Cardiac muscle cell (in vitro differentiated cells and primary cell): Measurements from ENCODE around the gene PRH1. TPM values are rescaled to one million over a fixed set of nuclear protein-coding genes. Genes with fewer than 3 reads are reported as not detected.

Experiments
- DNase-seq, 2 donors: peaks; one replicate each; pipeline versions ENCODE4 v3.0.0 to v3.0.0-alpha.2; 2010 to 2017; ENCODE audit warnings: low read depth in 1 of 2, low spot score in 1 of 2
- H3K27ac ChIP-seq: fragments of 200-600 bp; sonication (generic); 2 replicates; pipeline ENCODE4 v1.5.1; 2016
- H3K27me3 ChIP-seq: fragments of 200-600 bp; sonication (generic); 2 replicates; pipeline ENCODE4 v1.6.0; 2016; ENCODE audit warnings: control low read depth
- H3K36me3 ChIP-seq: fragments of 200-600 bp; sonication (generic); 2 replicates; pipeline ENCODE4 v1.5.1; 2016; ENCODE audit warnings: control low read depth
- H3K4me1 ChIP-seq: fragments of 200-600 bp; sonication (generic); 2 replicates; pipeline ENCODE4 v1.8.1; 2017; ENCODE audit warnings: low read depth, mild to moderate bottlenecking, mixed run types
- H3K4me3 ChIP-seq: fragments of 200-600 bp; sonication (generic); 2 replicates; pipeline ENCODE4 v1.5.1; 2016; ENCODE audit warnings: mild to moderate bottlenecking
- H3K9me3 ChIP-seq: fragments of 200-600 bp; sonication (generic); 2 replicates; pipeline ENCODE4 v1.5.1; 2017; ENCODE audit warnings: low read depth, mild to moderate bottlenecking, control low read depth
- CTCF ChIP-seq: IDR thresholded peaks from 2 replicates; pipeline ENCODE4 v1.5.1; 2012; ENCODE audit warnings: low read depth, mild to moderate bottlenecking, low read length
- polyA plus RNA-seq: library from polyadenylated mRNA; unstranded; fragments of >200 nt; fragmentation: Nextera tagmentation; extraction: Ambion mirVana; gene quantifications from 2 replicates; pipeline ENCODE4 v1.2.1, GENCODE V29; 2016
- total RNA-seq: library from RNA; depleted of rRNA; stranded (reverse); fragments of >200 nt; gene quantifications from 2 replicates; pipeline ENCODE4 v1.2.3, GENCODE V29; 2016

The PRH1 gene
- total and polyA plus RNA-seq, 2 experiments from 2014 or later: 30.2 to 38.6 TPM

GRCh38 chr12:10861366-10861765 is 22.7 kb downstream of the PRH1 start:
- no peaks in the 10 kb centered on the region for H3K27me3 ChIP-seq
- no peak for TF ChIP-seq CTCF
- no peaks in the 10 kb centered on the region for H3K36me3 ChIP-seq
- H3K4me3 ChIP-seq: no peak overlapping the region
- no peaks in the 10 kb centered on the region for H3K4me1 ChIP-seq
- H3K27ac ChIP-seq: no peak overlapping the region
- no peak for DNase-seq
- no peaks in the 10 kb centered on the region for H3K9me3 ChIP-seq

GRCh38 chr12:10855807-10856206 is 28.2 kb downstream of the PRH1 start:
- Histone ChIP-seq H3K27ac (no peak overlapping the region), H3K4me3 (no peak overlapping the region), H3K4me1 (no peaks in the 10 kb centered on the region), H3K27me3 (no peaks in the 10 kb centered on the region), H3K36me3 (no peaks in the 10 kb centered on the region), H3K9me3 (no peaks in the 10 kb centered on the region)
- DNase-seq: no peak
- TF ChIP-seq CTCF: no peak

GRCh38 chr12:10853776-10854175 is 30.3 kb downstream of the PRH1 start:
- Histone ChIP-seq H3K27me3 (no peaks in the 10 kb centered on the region), H3K36me3 (no peaks in the 10 kb centered on the region), H3K4me3 (no peak overlapping the region), H3K9me3 (no peaks in the 10 kb centered on the region), H3K27ac (no peak overlapping the region), H3K4me1 (no peaks in the 10 kb centered on the region)
- no peak for DNase-seq
- no peak for TF ChIP-seq CTCF

GRCh38 chr12:10851243-10851858 is 32.7 kb downstream of the PRH1 start:
- no peak for TF ChIP-seq CTCF

GRCh38 chr12:10849425-10849878 is 34.6 kb downstream of the PRH1 start, which contains the start of gene PRR4:
Gene PRR4 (minus strand): TSS chr12:10849475. CDS start chr12:10849437, 38 bp downstream.
- no peaks in the 10 kb centered on the region for H3K36me3 ChIP-seq
- no peaks in the 10 kb centered on the region for H3K9me3 ChIP-seq
- no peak for DNase-seq
- TF ChIP-seq CTCF: no peak
- H3K27ac ChIP-seq: no peak within 1 kb of the TSS
- no peaks in the 10 kb centered on the region for H3K27me3 ChIP-seq
- no peak within 1 kb of the TSS for H3K4me3 ChIP-seq
- H3K4me1 ChIP-seq: no peaks in the 10 kb centered on the region

More at GRCh38 chr12:10851243-10851858, 32.7 kb downstream of the PRH1 start:
- no peaks in the 10 kb centered on the region for H3K4me1 ChIP-seq
- peak overlapping the region; percentile 13 for H3K27ac ChIP-seq
- DNase-seq: no peak
- H3K4me3 ChIP-seq: no peak overlapping the region
- no peaks in the 10 kb centered on the region for H3K36me3 ChIP-seq
- H3K27me3 ChIP-seq: no peaks in the 10 kb centered on the region
- no peaks in the 10 kb centered on the region for H3K9me3 ChIP-seq
